HepG2 (cell line): ENCODE results near the gene PARP3. TPM values are rescaled to one million over a fixed set of nuclear protein-coding genes. Genes with fewer than 3 reads are reported as not detected.
"Not testable (repeated sequence)": the region's sequence is repeated elsewhere in the genome, so short reads cannot be mapped to it uniquely, and the experiment has no call there.

Experiments
- ATAC-seq: fragments of 200-7000 bp; cut with Tn5 transposase; 3 replicates; pipeline ENCODE4 v1.9.1; 2020; ENCODE audit warnings: mild to moderate bottlenecking, moderate library complexity
- BruUV-seq: library from RNA; stranded (reverse); fragments of 400-500 nt; replicated peaks from 2 replicates; lab custom pipeline; 2021; lab: Mats Ljungman, UMichigan
- CTCF ChIA-PET: fragments of 300-600 bp; formaldehyde crosslinking; extraction: SDS; loops from one replicate; lab custom pipeline; 2021; ENCODE audit warnings: low total read pairs, inconsistent platforms, low intra/inter-chr PET ratio; lab: Yijun Ruan, JAX
- POLR2A ChIA-PET: fragments of 350-600 bp; sonication (Branson Sonifier 250); formaldehyde crosslinking; loops from one replicate; lab custom pipeline; 2020; ENCODE audit warnings: antibody characterized with exemption, inconsistent platforms; lab: Yijun Ruan, JAX
- DNase-seq: peaks from one replicate; pipeline ENCODE4 v3.0.0-alpha.2; 2015; ENCODE audit warnings: low spot score
- FAIRE-seq: peaks from 3 replicates; lab custom pipeline; 2011; peaks lifted over from hg19 to GRCh38; lab: Jason Lieb, UNC
- H2AFZ ChIP-seq: one replicate; pipeline ENCODE4 v1.6.1; 2011; ENCODE audit warnings: low read length, inconsistent platforms
- H3K27ac ChIP-seq: fragments of 300-600 bp; 3 replicates; pipeline ENCODE4 v1.8.0; 2011; ENCODE audit warnings: mixed run types, mild to moderate bottlenecking, mixed read lengths, low read length, inconsistent platforms; ENCODE audit not compliant: insufficient read depth; ENCODE audit errors: extremely low read length
- H3K27me3 ChIP-seq, 2 experiments: fragments of 200-600 bp in 1 of 2; 2 replicates in 1 of 2; 3 replicates in 1 of 2; pipeline versions ENCODE4 v1.6.0 to v1.8.0; 2011; ENCODE audit warnings: low read length in 2 of 2, mild to moderate bottlenecking in 2 of 2, moderate library complexity in 2 of 2, inconsistent platforms in 1 of 2; ENCODE audit not compliant: insufficient read depth in 2 of 2, control insufficient read depth in 1 of 2
- H3K36me3 ChIP-seq, 2 experiments: fragments of 200-600 bp in 1 of 2; replicated peaks in 1 of 2; 2 replicates in 1 of 2; 3 replicates in 1 of 2; pipeline versions ENCODE4 v1.5.1 to v1.8.0; 2011; ENCODE audit warnings: low read length in 2 of 2, inconsistent platforms in 1 of 2; ENCODE audit not compliant: insufficient read depth in 2 of 2, control insufficient read depth in 1 of 2
- H3K4me1 ChIP-seq: 2 replicates; pipeline ENCODE4 v1.5.1; 2012; ENCODE audit warnings: low read length, inconsistent platforms; ENCODE audit not compliant: insufficient read depth
- H3K4me2 ChIP-seq: 2 replicates; pipeline ENCODE4 v1.6.0; 2011; ENCODE audit warnings: low read depth, low read length, inconsistent platforms
- H3K4me3 ChIP-seq, 3 experiments: fragments of 200-600 bp in 1 of 3; sonication (generic), shearing (Covaris generic) in 1 of 3; replicated peaks in 1 of 3; 2 replicates each; pipeline ENCODE4 v1.5.1; 2011 to 2016; ENCODE audit warnings: low read length in 3 of 3, inconsistent platforms in 2 of 3, low read depth in 2 of 3, mild to moderate bottlenecking in 2 of 3, control low read depth in 1 of 3, mixed read lengths in 1 of 3; ENCODE audit not compliant: insufficient read depth in 1 of 3
- H3K79me2 ChIP-seq: one replicate; pipeline ENCODE4 v1.6.1; 2011; ENCODE audit warnings: low read length, inconsistent platforms; ENCODE audit not compliant: insufficient read depth
- H3K9ac ChIP-seq: 2 replicates; pipeline ENCODE4 v1.6.0; 2011; ENCODE audit warnings: mild to moderate bottlenecking, low read depth, low read length, inconsistent platforms; ENCODE audit not compliant: insufficient read depth
- H3K9me3 ChIP-seq: 2 replicates; pipeline ENCODE4 v1.5.1; 2012; ENCODE audit warnings: mild to moderate bottlenecking, low read length
- H4K20me1 ChIP-seq: 2 replicates; pipeline ENCODE4 v1.6.0; 2011; ENCODE audit warnings: inconsistent platforms, mild to moderate bottlenecking, low read length, moderate library complexity; ENCODE audit not compliant: insufficient read depth
- AHR ChIP-seq: IDR thresholded peaks from 2 replicates; pipeline ENCODE4 v1.6.1; 2018; ENCODE audit warnings: missing genetic modification reagents, missing compliant biosample characterization
- BRD4 ChIP-seq: sonication (generic); formaldehyde crosslinking; IDR thresholded peaks from 2 replicates; pipeline ENCODE4 v1.4.0; 2020; ENCODE audit warnings: missing genetic modification reagents
- CHCHD3 ChIP-seq: sonication (generic); formaldehyde crosslinking; IDR thresholded peaks from 2 replicates; pipeline ENCODE4 v1.8.0; 2022; ENCODE audit warnings: mild to moderate bottlenecking, missing genetic modification reagents, moderate library complexity
- FOXK1 ChIP-seq: sonication (generic); formaldehyde crosslinking; IDR thresholded peaks from 2 replicates; pipeline ENCODE4 v1.4.0; 2020; ENCODE audit warnings: low read depth, missing genetic modification reagents, borderline replicate concordance
- ZFP36 ChIP-seq: fragments of 150-350 bp; IDR thresholded peaks from 2 replicates; pipeline ENCODE4 v1.6.1; 2018; ENCODE audit warnings: borderline replicate concordance, low read length, low read depth; ENCODE audit not compliant: partially characterized antibody
- ZNF121 ChIP-seq: sonication (generic); formaldehyde crosslinking; IDR thresholded peaks from 2 replicates; pipeline ENCODE4 v1.5.0; 2020; ENCODE audit warnings: mild to moderate bottlenecking, missing genetic modification reagents
- ZNF33A ChIP-seq: sonication (generic); formaldehyde crosslinking; IDR thresholded peaks from 2 replicates; pipeline ENCODE4 v1.5.1; 2020; ENCODE audit warnings: missing genetic modification reagents, mild to moderate bottlenecking, moderate library complexity, borderline replicate concordance
- ZNF629 ChIP-seq: sonication (generic); formaldehyde crosslinking; conservative IDR thresholded peaks from 2 replicates; pipeline ENCODE4 v1.5.0; 2020; ENCODE audit warnings: missing genetic modification reagents
- ZNF652 ChIP-seq: IDR thresholded peaks from 2 replicates; pipeline ENCODE4 v1.6.1; 2016; ENCODE audit warnings: low read depth, borderline replicate concordance
- WGBS: methylation state at CpG from one replicate; pipeline ENCODE4 v1.1.6; 2017; ENCODE audit warnings: low lambda C conversion rate; 5-methylcytosine and 5-hydroxymethylcytosine counted together
- in situ Hi-C: cut with HindIII; loops from 2 replicates; pipeline ENCODE4 v1.10.0; 2017; ENCODE audit warnings: low pct_unique_long_range_greater_than_20kb; ENCODE audit not compliant: extremely low pct_ligation_motif_present
- intact Hi-C: fragments of 100-400 bp; cut with micrococcal nuclease; formaldehyde crosslinking; loops from one replicate; pipeline ENCODE4 v1.10.0; 2022; ENCODE audit not compliant: unreplicated experiment
- polyA plus RNA-seq, 8 experiments: library from polyadenylated mRNA; depleted of rRNA in 3 of 8; stranded (reverse) in 7 of 8; unstranded in 1 of 8; fragments of >200 nt; fragmentation: Illumina TruSeq in 4 of 8; extraction: Trizol in 4 of 8; gene quantifications; 2 replicates each; pipeline versions ENCODE4 v1.2.1 to v1.2.3, GENCODE V29; 2011 to 2016; ENCODE audit warnings: low read depth in 4 of 8, missing spikeins in 1 of 8, mixed read lengths in 1 of 8; ENCODE audit not compliant: insufficient read depth in 1 of 8
- total RNA-seq, 5 experiments: library from RNA; depleted of rRNA; stranded (reverse); fragments of >200 nt; fragmentation: Illumina TruSeq; extraction: Trizol; gene quantifications; 2 replicates each; pipeline ENCODE4 v1.2.3, GENCODE V29; 2016; ENCODE audit warnings: low read depth in 1 of 5
- TF ChIP-seq, protein P1 (sequence below): IDR thresholded peaks from 2 replicates; pipeline ENCODE4 v1.6.1; 2016; ENCODE audit warnings: missing biosample characterization, missing genetic modification reagents, low read depth

PARP3 gene
- total and polyA plus RNA-seq, 2 of the 13 experiments (the other 11 are each of a cell fraction or from before 2014, with no cell fraction given), result 11.2 to 21.5 TPM

DNA sequence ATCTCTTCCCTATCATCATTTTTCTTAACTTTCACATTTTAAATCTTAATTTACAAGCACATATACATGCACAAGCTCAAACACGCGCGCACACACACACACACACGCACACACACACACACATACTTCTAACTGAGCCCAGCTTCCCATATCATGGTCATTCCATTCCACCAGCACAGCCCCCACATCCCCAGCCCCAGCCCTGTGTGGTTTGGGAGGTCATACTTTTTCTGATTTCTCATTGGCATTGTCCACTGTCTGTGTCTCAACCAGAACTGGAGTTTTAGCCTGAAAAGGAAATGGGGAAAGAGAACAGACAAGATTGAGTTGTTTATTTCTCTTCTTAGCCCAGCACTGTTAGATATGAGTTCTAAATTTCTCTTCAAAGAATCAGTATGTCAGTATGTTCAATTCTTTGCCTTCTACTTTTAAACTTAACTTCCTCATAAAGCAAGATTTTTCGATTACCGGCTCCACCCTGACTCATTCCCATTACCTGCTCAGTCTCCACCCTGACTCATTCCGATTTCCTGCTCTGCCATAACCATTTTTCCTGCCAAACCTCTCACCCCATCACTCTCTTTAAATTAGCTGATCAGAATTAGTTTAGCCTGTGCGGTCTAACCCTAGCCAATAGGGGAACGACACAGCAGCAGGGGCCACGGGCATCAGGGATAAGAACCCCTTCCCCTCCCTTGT, 45.4 kb upstream of the PARP3 start:
- H3K9me3 ChIP-seq, result no peaks in the 10 kb centered on the region
- POLR2A ChIA-PET, result no interaction called here
- TF ChIP-seq, protein P1, sequence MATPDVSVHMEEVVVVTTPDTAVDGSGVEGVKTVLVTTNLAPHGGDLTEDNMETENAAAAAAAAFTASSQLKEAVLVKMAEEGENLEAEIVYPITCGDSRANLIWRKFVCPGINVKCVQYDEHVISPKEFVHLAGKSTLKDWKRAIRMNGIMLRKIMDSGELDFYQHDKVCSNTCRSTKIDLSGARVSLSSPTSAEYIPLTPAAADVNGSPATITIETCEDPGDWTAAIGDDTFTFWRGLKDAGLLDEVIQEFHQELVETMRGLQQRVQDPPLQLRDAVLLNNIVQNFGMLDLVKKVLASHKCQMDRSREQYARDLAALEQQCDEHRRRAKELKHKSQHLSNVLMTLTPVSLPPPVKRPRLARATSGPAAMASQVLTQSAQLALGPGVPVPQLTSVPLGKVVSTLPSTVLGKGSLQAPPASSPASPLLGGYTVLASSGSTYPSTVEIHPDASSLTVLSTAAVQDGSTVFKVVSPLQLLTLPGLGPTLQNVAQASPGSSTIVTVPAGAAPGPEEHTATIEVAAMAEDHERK (CRISPR knock-in tag), result no peak
- TF ChIP-seq BRD4 (CRISPR knock-in tag), result no peak
- TF ChIP-seq ZNF629 (CRISPR knock-in tag), result no peak
- no peak for TF ChIP-seq ZNF652 (CRISPR knock-in tag)
- TF ChIP-seq, all 625 proteins: peak for 0
- FAIRE-seq, result no peak
- no peaks in the 10 kb centered on the region for H3K4me1 ChIP-seq
- peaks cover 0 to 22% of the 10 kb centered on the region in 2 experiments; a peak in 2 of 5 replicates for H3K27me3 ChIP-seq
- no peaks in the 10 kb centered on the region for H4K20me1 ChIP-seq
- CTCF ChIA-PET, result no interaction called here
- no peak overlapping the region for H3K4me2 ChIP-seq
- WGBS, result 40% methylated on average over 10 of the region's 10 CpGs
- no peaks in the 10 kb centered on the region for H3K79me2 ChIP-seq
- in situ Hi-C loops, result no loop called here
- no peak overlapping the region for H2AFZ ChIP-seq
- H3K36me3 ChIP-seq, result no peaks in the 10 kb centered on the region
- H3K4me3 ChIP-seq, result no peak overlapping the region
- BruUV-seq, result no TSS peak
- no peak overlapping the region for H3K27ac ChIP-seq
- H3K9ac ChIP-seq, result no peak overlapping the region
- DNase-seq, result no peak
- intact Hi-C loops, result no loop called here
- ATAC-seq, result no peak

DNA sequence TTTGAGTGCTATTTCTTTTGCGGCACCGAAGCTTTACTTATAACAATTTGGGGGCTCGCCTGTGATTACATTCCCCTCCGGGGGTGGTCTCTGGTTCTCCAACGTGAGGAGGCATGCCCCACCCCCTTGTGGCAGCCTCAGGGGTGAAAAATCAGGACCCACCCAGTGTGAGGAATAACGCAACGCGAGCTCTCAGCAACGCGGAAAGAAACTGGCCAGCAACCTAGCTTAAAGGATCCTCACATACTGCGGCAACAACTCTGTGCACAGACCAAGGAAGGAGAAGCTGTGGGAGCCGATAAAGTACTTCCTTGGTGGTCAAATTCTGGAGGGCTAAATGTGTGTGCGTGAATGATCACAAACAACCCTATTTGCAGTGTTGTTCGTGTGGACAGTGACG, 44.8 kb upstream of the PARP3 start:
- no peak for DNase-seq
- H3K4me3 ChIP-seq, result no peak overlapping the region
- POLR2A ChIA-PET, result no interaction called here
- no peak for FAIRE-seq
- H3K4me1 ChIP-seq, result no peaks in the 10 kb centered on the region
- H3K27ac ChIP-seq, result no peak overlapping the region
- H3K9me3 ChIP-seq, result no peaks in the 10 kb centered on the region
- in situ Hi-C loops (no loop called here), intact Hi-C loops (no loop called here)
- H3K36me3 ChIP-seq, result no peaks in the 10 kb centered on the region
- TF ChIP-seq ZFP36, result no peak
- no peak for TF ChIP-seq ZNF33A (CRISPR knock-in tag)
- TF ChIP-seq AHR (CRISPR knock-in tag), result no peak
- TF ChIP-seq FOXK1 (CRISPR knock-in tag), result no peak
- TF ChIP-seq ZNF121 (CRISPR knock-in tag), result no peak
- no peak for TF ChIP-seq CHCHD3 (CRISPR knock-in tag)
- H4K20me1 ChIP-seq, result no peaks in the 10 kb centered on the region
- H3K79me2 ChIP-seq, result no peaks in the 10 kb centered on the region
- H2AFZ ChIP-seq, result no peak overlapping the region
- H3K9ac ChIP-seq, result no peak overlapping the region
- no peak overlapping the region for H3K4me2 ChIP-seq
- ATAC-seq, result no peak
- WGBS, result 53% methylated on average over 12 of the region's 15 CpGs
- peaks cover 0 to 22% of the 10 kb centered on the region in 2 experiments; a peak in 2 of 5 replicates for H3K27me3 ChIP-seq
- no TSS peak for BruUV-seq
- CTCF ChIA-PET, result no interaction called here

DNA sequence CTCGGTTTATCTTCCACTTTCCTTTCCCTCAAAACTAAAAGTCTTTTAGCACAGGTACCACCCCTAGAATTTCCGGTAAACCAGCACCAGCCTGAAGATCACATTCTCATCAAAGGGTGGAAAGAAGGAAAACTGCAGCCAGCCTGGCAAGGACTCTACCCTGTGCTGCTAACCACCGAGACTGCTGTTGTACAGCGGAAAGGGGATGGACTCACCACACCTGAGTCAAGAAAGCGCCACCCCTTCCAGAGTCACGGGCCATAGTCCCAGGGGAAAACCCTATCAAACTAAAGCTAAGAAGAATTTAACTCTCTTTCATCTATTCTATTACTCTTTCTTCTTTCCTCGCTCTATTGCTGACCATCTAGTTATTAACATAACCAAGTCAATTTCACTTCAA, 42.1 kb upstream of the PARP3 start:
- DNase-seq, intact Hi-C loops, BruUV-seq, H3K27ac ChIP-seq, H3K4me1 ChIP-seq, ATAC-seq, H3K4me3 ChIP-seq, H3K36me3 ChIP-seq, H4K20me1 ChIP-seq, H3K79me2 ChIP-seq, CTCF ChIA-PET, H3K9me3 ChIP-seq, FAIRE-seq, H3K4me2 ChIP-seq, H2AFZ ChIP-seq, H3K9ac ChIP-seq, in situ Hi-C loops, POLR2A ChIA-PET: not testable (repeated sequence)
- peaks cover 0 to 27% of the 10 kb centered on the region in 2 experiments; a peak in 2 of 5 replicates for H3K27me3 ChIP-seq
- WGBS, result 10% methylated on average over 7 of the region's 7 CpGs
